H1 (cell line): ENCODE results near the gene ZNF524. TPM values are rescaled to one million over a fixed set of nuclear protein-coding genes. Genes with fewer than 3 reads are reported as not detected.
A peak's percentile ranks its signal among the peaks of the same experiment; 100 is the strongest.

Source experiments
- CTCF ChIA-PET: fragments of 300-600 bp; sonication (Branson Sonifier 250); formaldehyde crosslinking; loops from one replicate; lab custom pipeline; 2021; ENCODE audit not compliant: partially characterized antibody; lab: Charles Lee
- POLR2A ChIA-PET: fragments of 300-600 bp; sonication (Branson Sonifier 250); formaldehyde crosslinking; loops from one replicate; lab custom pipeline; 2021; ENCODE audit warnings: inconsistent platforms; ENCODE audit not compliant: partially characterized antibody; lab: Charles Lee
- DNase-seq, 2 experiments: peaks; one replicate each; pipeline versions ENCODE4 v3.0.0 to v3.0.0-alpha.2; 2010 to 2022; ENCODE audit warnings: low spot score in 2 of 2, low read depth in 1 of 2, mixed read lengths in 1 of 2
- FAIRE-seq: peaks from 2 replicates; lab custom pipeline; 2011; peaks lifted over from hg19 to GRCh38; lab: Jason Lieb, UNC
- H2AFZ ChIP-seq: 2 replicates; pipeline ENCODE4 v1.8.1; 2012; ENCODE audit warnings: low read length, inconsistent platforms
- H2AK5ac ChIP-seq: 2 replicates; pipeline ENCODE4 v1.6.1; 2013; ENCODE audit warnings: low read depth, low read length
- H2BK120ac ChIP-seq: replicated peaks from 2 replicates; pipeline ENCODE3; 2013; ENCODE audit warnings: low read depth, low read length, inconsistent platforms
- H2BK12ac ChIP-seq: 2 replicates; pipeline ENCODE4 v1.6.1; 2013; ENCODE audit warnings: low read depth, low read length
- H2BK15ac ChIP-seq: 2 replicates; pipeline ENCODE4 v1.6.1; 2013; ENCODE audit warnings: low read length
- H2BK20ac ChIP-seq: 2 replicates; pipeline ENCODE4 v1.6.1; 2013; ENCODE audit warnings: low read length
- H2BK5ac ChIP-seq: 2 replicates; pipeline ENCODE4 v1.6.1; 2013; ENCODE audit warnings: low read depth, low read length
- H3K14ac ChIP-seq: 2 replicates; pipeline ENCODE4 v1.6.1; 2013; ENCODE audit warnings: inconsistent platforms; ENCODE audit not compliant: insufficient read length
- H3K18ac ChIP-seq: 2 replicates; pipeline ENCODE4 v1.6.1; 2013; ENCODE audit warnings: low read length; ENCODE audit errors: extremely low read depth
- H3K23ac ChIP-seq: 2 replicates; pipeline ENCODE4 v1.6.1; 2013; ENCODE audit warnings: inconsistent platforms; ENCODE audit not compliant: insufficient read length
- H3K23me2 ChIP-seq: 2 replicates; pipeline ENCODE4 v1.6.1; 2013; ENCODE audit warnings: low read depth, low read length
- H3K27ac ChIP-seq: 2 replicates; pipeline ENCODE4 v1.6.1; 2011; ENCODE audit warnings: low read depth, low read length, inconsistent platforms
- H3K27me3 ChIP-seq, 4 experiments: replicated peaks in 1 of 4; 1 replicate in 1 of 4; 2 replicates in 3 of 4; pipeline versions ENCODE4 v1.6.1 to v1.8.1; 2011 to 2013; ENCODE audit warnings: low read length in 3 of 4, mild to moderate bottlenecking in 3 of 4, inconsistent platforms in 2 of 4, mixed read lengths in 2 of 4, moderate library complexity in 1 of 4; ENCODE audit not compliant: control insufficient read depth in 3 of 4, insufficient read depth in 3 of 4; ENCODE audit errors: extremely low read depth in 1 of 4
- H3K36me3 ChIP-seq, 4 experiments: 2 replicates each; pipeline versions ENCODE4 v1.6.1 to v1.8.1; 2011 to 2013; ENCODE audit warnings: mild to moderate bottlenecking in 4 of 4, low read length in 3 of 4, moderate library complexity in 2 of 4, control low read depth in 1 of 4, inconsistent platforms in 1 of 4; ENCODE audit not compliant: insufficient read depth in 4 of 4, control insufficient read depth in 2 of 4
- H3K4ac ChIP-seq: replicated peaks from 2 replicates; pipeline ENCODE3; 2013; ENCODE audit warnings: low read length, low read depth, mixed read lengths, inconsistent platforms; ENCODE audit not compliant: insufficient read length
- H3K4me1 ChIP-seq, 4 experiments: replicated peaks in 1 of 4; 1 replicate in 1 of 4; 2 replicates in 3 of 4; pipeline versions ENCODE4 v1.6.1 to v1.8.1; 2011 to 2013; ENCODE audit warnings: low read length in 3 of 4, inconsistent platforms in 2 of 4, mixed read lengths in 1 of 4; ENCODE audit not compliant: insufficient read depth in 4 of 4, control insufficient read depth in 3 of 4
- H3K4me2 ChIP-seq, 2 experiments: 2 replicates each; pipeline versions ENCODE4 v1.6.1 to v1.8.1; 2011 to 2013; ENCODE audit warnings: low read depth in 2 of 2, low read length in 2 of 2, control low read depth in 1 of 2, inconsistent platforms in 1 of 2, mild to moderate bottlenecking in 1 of 2; ENCODE audit not compliant: insufficient read depth in 1 of 2
- H3K4me3 ChIP-seq, 4 experiments: fragments of 200-600, 300-600 bp in 1 of 4; sonication (generic), shearing (Covaris generic), sonication (Bioruptor Twin) in 1 of 4; 2 replicates each; pipeline versions ENCODE4 v1.5.1 to v1.8.1; 2011 to 2016; ENCODE audit warnings: low read length in 4 of 4, low read depth in 3 of 4, control low read depth in 2 of 4, inconsistent platforms in 2 of 4, mild to moderate bottlenecking in 2 of 4, mixed read lengths in 1 of 4, moderate library complexity in 1 of 4; ENCODE audit not compliant: insufficient read depth in 2 of 4; ENCODE audit errors: extremely low read depth in 1 of 4
- H3K56ac ChIP-seq: replicated peaks from 2 replicates; pipeline ENCODE3; 2013; ENCODE audit warnings: low read depth, mild to moderate bottlenecking, mixed read lengths, low read length, inconsistent platforms; ENCODE audit not compliant: insufficient read length
- H3K79me1 ChIP-seq: 2 replicates; pipeline ENCODE4 v1.6.1; 2013; ENCODE audit warnings: low read depth, low read length, control low read depth
- H3K79me2 ChIP-seq, 2 experiments: 2 replicates each; pipeline versions ENCODE4 v1.6.1 to v1.8.1; 2012 to 2013; ENCODE audit warnings: low read length in 2 of 2, mild to moderate bottlenecking in 2 of 2, inconsistent platforms in 1 of 2; ENCODE audit not compliant: insufficient read depth in 2 of 2, control insufficient read depth in 1 of 2
- H3K9ac ChIP-seq, 4 experiments: replicated peaks in 1 of 4; 1 replicate in 1 of 4; 2 replicates in 3 of 4; pipeline versions ENCODE4 v1.6.1 to v1.8.1; 2011 to 2013; ENCODE audit warnings: low read depth in 3 of 4, low read length in 3 of 4, control low read depth in 2 of 4, mild to moderate bottlenecking in 2 of 4, moderate library complexity in 2 of 4, inconsistent platforms in 1 of 4; ENCODE audit errors: extremely low read depth in 1 of 4
- H3K9me3 ChIP-seq, 2 experiments: 2 replicates each; pipeline versions ENCODE4 v1.6.1 to v1.8.1; 2012 to 2013; ENCODE audit warnings: mild to moderate bottlenecking in 2 of 2, moderate library complexity in 2 of 2, control low read depth in 1 of 2, inconsistent platforms in 1 of 2, low read depth in 1 of 2, low read length in 1 of 2, mixed read lengths in 1 of 2; ENCODE audit not compliant: insufficient read depth in 2 of 2
- H4K20me1 ChIP-seq, 2 experiments: replicated peaks in 1 of 2; 2 replicates each; pipeline versions ENCODE3 to v1.8.1; 2011 to 2013; ENCODE audit warnings: inconsistent platforms in 2 of 2, low read length in 2 of 2, mild to moderate bottlenecking in 1 of 2; ENCODE audit not compliant: insufficient read depth in 2 of 2, control insufficient read depth in 1 of 2
- H4K5ac ChIP-seq: 2 replicates; pipeline ENCODE4 v1.6.1; 2013; ENCODE audit warnings: low read length, low read depth, mixed read lengths, inconsistent platforms; ENCODE audit not compliant: insufficient read length
- H4K8ac ChIP-seq: 2 replicates; pipeline ENCODE4 v1.8.0; 2013; ENCODE audit warnings: mild to moderate bottlenecking, moderate library complexity, low read length, inconsistent platforms; ENCODE audit not compliant: insufficient read depth; ENCODE audit errors: extremely low read depth
- H4K91ac ChIP-seq: replicated peaks from 2 replicates; pipeline ENCODE3; 2013; ENCODE audit warnings: low read length, mixed read lengths, inconsistent platforms; ENCODE audit not compliant: insufficient read length
- FOSL1 ChIP-seq: IDR thresholded peaks from 2 replicates; pipeline ENCODE4 v1.6.1; 2011; ENCODE audit warnings: mild to moderate bottlenecking, low read depth, low read length, moderate library complexity; ENCODE audit not compliant: insufficient read depth
- KDM4A ChIP-seq: IDR thresholded peaks from one replicate; pipeline ENCODE4 v1.7.1; 2012; ENCODE audit warnings: low read depth, mild to moderate bottlenecking, moderate library complexity, low read length, inconsistent platforms; ENCODE audit not compliant: severe bottlenecking
- PHF8 ChIP-seq: fragments of 200-600 bp; sonication (generic); conservative IDR thresholded peaks from 2 replicates; pipeline ENCODE4 v1.7.1; 2012; ENCODE audit warnings: low read depth, mild to moderate bottlenecking, inconsistent platforms, low read length, moderate library complexity
- SP4 ChIP-seq: IDR thresholded peaks from 2 replicates; pipeline ENCODE4 v1.6.1; 2012; ENCODE audit warnings: low read length, inconsistent platforms
- WGBS, 2 experiments: shearing (Covaris generic) in 1 of 2; methylation state at CpG; one replicate each; pipeline versions ENCODE4 v1.1.6 to v1.1.7; 2013 to 2015; ENCODE audit warnings: low lambda C conversion rate in 2 of 2, mixed read lengths in 2 of 2, inconsistent platforms in 1 of 2, low coverage in 1 of 2, missing lambda C conversion rate in 1 of 2; ENCODE audit not compliant: insufficient replicate concordance in 2 of 2, insufficient coverage in 1 of 2, insufficient read length in 1 of 2; ENCODE audit errors: extremely low coverage in 1 of 2, missing lambda C conversion rate in 1 of 2; 5-methylcytosine and 5-hydroxymethylcytosine counted together
- polyA plus RNA-seq, 7 experiments: library from polyadenylated mRNA; depleted of rRNA in 3 of 7; stranded (reverse) in 5 of 7; unstranded in 2 of 7; fragments of >200 nt in 5 of 7; fragments of 200-250 nt in 2 of 7; gene quantifications; 1 replicate in 5 of 7; 2 replicates in 1 of 7; 4 replicates in 1 of 7; pipeline versions ENCODE4 v1.2.1 to v1.2.3, GENCODE V29; 2011 to 2013; ENCODE audit warnings: missing spikeins in 2 of 7, mixed read lengths in 2 of 7
- total RNA-seq: library from RNA; stranded (reverse); fragmentation: NEBNext Ultra II Directional; extraction: Animal tissue kit (Norgen Biotek cat#: 25700); gene quantifications from 2 replicates; pipeline ENCODE4 v1.2.1, GENCODE V29; 2021

ZNF524 gene
- total and polyA plus RNA-seq, 2 of the 8 experiments (the other 6 are each of a cell fraction or from before 2014, with no cell fraction given) = 4.4 to 4.7 TPM

- FAIRE-seq (no peak), DNase-seq (no peak)
- Histone ChIP-seq H3K36me3 (peaks cover 0 to 6% (median 4%) of the 10 kb centered on the region in 4 experiments; a peak in 3 of 8 replicates), H3K4me2 (peak overlapping the region; percentile 90 to 95), H4K5ac (peak overlapping the region; percentile 62), H3K9ac (peak overlapping the region in 3 of 4 experiments; percentile 29 to 77 (median 40); a peak in 4 of 7 replicates), H4K20me1 (peaks cover 0 to 4% of the 10 kb centered on the region in 2 experiments), H2BK12ac (peak overlapping the region; percentile 53; the same call in 1 of the 2 replicates), H2AFZ (no peak overlapping the region), H3K27ac (peak overlapping the region; percentile 37; the same call in 1 of the 2 replicates), H3K9me3 (no peaks in the 10 kb centered on the region), H2BK120ac (peak overlapping the region; percentile 26), H2AK5ac (no peak overlapping the region; the same call in 1 of the 2 replicates), H2BK5ac (peak overlapping the region; percentile 68; the same call in 1 of the 2 replicates), H4K8ac (peak overlapping the region; percentile 82; the same call in 1 of the 2 replicates), H3K79me1 (peaks cover 3% of the 10 kb centered on the region), H3K27me3 (no peaks in the 10 kb centered on the region), H2BK20ac (no peak overlapping the region; the same call in 1 of the 2 replicates), H3K4me1 (peaks cover 0 to 14% (median 8%) of the 10 kb centered on the region in 4 experiments; a peak in 5 of 7 replicates), H3K23ac (no peak overlapping the region), H3K14ac (no peak overlapping the region), H4K91ac (peak overlapping the region; percentile 94), H2BK15ac (0 out of 2 replicates have a peak overlapping the region, but pooled peaks have one; percentile 31), H3K4me3 (peak overlapping the region; percentile 50 to 83 (median 68)), H3K23me2 (peaks cover 14% of the 10 kb centered on the region), H3K79me2 (peaks cover 0 to 3% of the 10 kb centered on the region in 2 experiments; a peak in 2 of 4 replicates), H3K18ac (peak overlapping the region; percentile 44), H3K56ac (no peak overlapping the region), H3K4ac (peak overlapping the region; percentile 93)
- WGBS, 2 experiments = 20% methylated on average over 8 of the region's 15 CpGs; no CpG with 5 or more reads in 1 of the 2 experiments
- TF ChIP-seq PHF8 (0 out of 2 replicates have a peak, but pooled peaks have one; percentile 10), KDM4A (peak; percentile 11), FOSL1 (no peak), SP4 (0 out of 2 replicates have a peak, but pooled peaks have one; percentile 7)
- ChIA-PET POLR2A (interaction anchor here (0.8 to 2.5 kb wide), 9 partner anchors 12 to 278 kb away, joined by 3 to 6 read pairs (median 4); no protein-coding TSS in a partner anchor), CTCF (interaction anchor here (0.6 to 1.1 kb wide), 3 partner anchors 17 to 54 kb away, joined by 3 read pairs; no protein-coding TSS in a partner anchor)
Measured at GRCh38 chr19:55600662-55601028, 557 bp downstream of the ZNF524 start.
